Measurements from ENCODE around the gene STARD13.
"Not testable (repeated sequence)": the region's sequence is repeated elsewhere in the genome, so short reads cannot be mapped to it uniquely, and the experiment has no call there.

Gene STARD13

GRCh38 chr13:33191425-33192210 lies 93.9 kb downstream of the STARD13 start:
- no peak for DNase-seq

- DNase-seq: no peak
Observed at GRCh38 chr13:33189470-33189869, 96.1 kb downstream of the STARD13 start.

- no peak for DNase-seq
Observed at GRCh38 chr13:33188093-33188882, 97.3 kb downstream of the STARD13 start.

- DNase-seq: no peak
Observed at GRCh38 chr13:33186861-33187291, 98.7 kb downstream of the STARD13 start.

GRCh38 chr13:33185853-33186252 lies 99.7 kb downstream of the STARD13 start:
- DNase-seq: no peak

- DNase-seq: no peak
Observed at GRCh38 chr13:33184530-33184929, 101.0 kb downstream of the STARD13 start.

GRCh38 chr13:33184112-33184490 lies 101.5 kb downstream of the STARD13 start:
- DNase-seq: no peak

- DNase-seq: no peak
Observed at GRCh38 chr13:33183431-33184111, 102.0 kb downstream of the STARD13 start.

- DNase-seq: no peak
Observed at GRCh38 chr13:33182729-33183128, 102.8 kb downstream of the STARD13 start.

- no peak for DNase-seq
Observed at GRCh38 chr13:33181264-33181663, 104.3 kb downstream of the STARD13 start.

GRCh38 chr13:33180122-33180804 lies 105.3 kb downstream of the STARD13 start:
- DNase-seq: no peak

GRCh38 chr13:33179463-33179862 lies 106.1 kb downstream of the STARD13 start:
- no peak for DNase-seq

- no peak for DNase-seq
Observed at GRCh38 chr13:33178209-33178840, 107.2 kb downstream of the STARD13 start.

GRCh38 chr13:33177340-33178208 lies 108.0 kb downstream of the STARD13 start:
- not testable (repeated sequence) for DNase-seq

- no peak for DNase-seq
Observed at GRCh38 chr13:33176526-33176925, 109.0 kb downstream of the STARD13 start.

- no peak for DNase-seq
Observed at GRCh38 chr13:33175991-33176390, 109.6 kb downstream of the STARD13 start.

- no peak for DNase-seq
Observed at GRCh38 chr13:33174931-33175330, 110.6 kb downstream of the STARD13 start.

GRCh38 chr13:33174491-33174890 lies 111.1 kb downstream of the STARD13 start:
- peak; percentile 34 for DNase-seq

- no peak for DNase-seq
Observed at GRCh38 chr13:33172911-33173310, 112.6 kb downstream of the STARD13 start.

- no peak for DNase-seq
Observed at GRCh38 chr13:33172400-33172799, 113.2 kb downstream of the STARD13 start.

- DNase-seq: no peak
Observed at GRCh38 chr13:33169273-33169980, 116.1 kb downstream of the STARD13 start.
